GM23248 (cell line): ENCODE results near the gene CWF19L2.

Experiments
- EZH2 ChIP-seq: fragments of 200-600 bp; sonication (generic); IDR thresholded peaks from 2 replicates; pipeline ENCODE4 v1.6.1; 2018; ENCODE audit warnings: antibody characterized with exemption, mild to moderate bottlenecking; ENCODE audit not compliant: insufficient read depth, poor library complexity, severe bottlenecking
- EZH2phosphoT487 ChIP-seq: fragments of 200-600 bp; sonication (generic); IDR thresholded peaks from 2 replicates; pipeline ENCODE4 v1.6.1; 2018; ENCODE audit warnings: antibody characterized with exemption, moderate library complexity, mild to moderate bottlenecking, low read depth; ENCODE audit not compliant: insufficient read depth

- no peak for TF ChIP-seq EZH2
- no peak for TF ChIP-seq EZH2phosphoT487
Observed at GRCh38 chr11:107477820-107478219, 20.2 kb upstream of the CWF19L2 start.
